Left lung (tissue), 10 donors: ENCODE measurements around the gene LOXHD1. TPM values are rescaled to one million over a fixed set of nuclear protein-coding genes. Genes with fewer than 3 reads are reported as not detected.

ENCODE experiments used
- ATAC-seq: fragments of 200-7000 bp; cut with Tn5 transposase; one replicate; pipeline ENCODE4 v1.9.1; 2020; ENCODE audit warnings: moderate library complexity
- DNase-seq, 4 donors: peaks; one replicate each; pipeline ENCODE4 v3.0.0-alpha.2; 2013 to 2020
- H3K27ac ChIP-seq, 2 donors: fragments of 200-600 bp; sonication (generic) in 1 of 2; one replicate each; pipeline versions ENCODE4 v1.5.0 to v1.8.0; 2020 to 2021
- H3K27me3 ChIP-seq, 2 donors: fragments of 200-600 bp; sonication (generic) in 1 of 2; one replicate each; pipeline versions ENCODE4 v1.5.0 to v1.8.0; 2020 to 2021
- H3K36me3 ChIP-seq, 2 donors: fragments of 200-600 bp; sonication (generic) in 1 of 2; one replicate each; pipeline versions ENCODE4 v1.5.0 to v1.8.0; 2020 to 2021
- H3K4me1 ChIP-seq, 2 donors: fragments of 200-600 bp; one replicate each; pipeline ENCODE4 v1.8.0; 2021
- H3K4me3 ChIP-seq, 2 donors: fragments of 200-600 bp; sonication (generic) in 1 of 2; one replicate each; pipeline versions ENCODE4 v1.5.0 to v1.8.0; 2020 to 2021; ENCODE audit warnings: mild to moderate bottlenecking in 1 of 2
- H3K9me3 ChIP-seq, 2 donors: fragments of 200-600 bp; sonication (generic) in 1 of 2; one replicate each; pipeline versions ENCODE4 v1.5.0 to v1.8.0; 2020 to 2021
- intact Hi-C, 2 donors: fragments of 100-400 bp; cut with DNase I; formaldehyde crosslinking; loops; one replicate each; pipeline versions ENCODE4 v1.11.2 to v1.14.2; 2022
- polyA plus RNA-seq, 6 donors: library from polyadenylated mRNA; unstranded; fragments of 120-200 nt; gene quantifications; one replicate each; pipeline ENCODE4 v1.2.1, GENCODE V29; 2013; ENCODE audit not compliant: insufficient read length in 6 of 6
- total RNA-seq, 2 donors: library from RNA; stranded (reverse); fragmentation: NEBNext Ultra II Directional; extraction: Animal tissue kit (Norgen Biotek cat#: 25700); gene quantifications; one replicate each; pipeline ENCODE4 v1.2.1, GENCODE V29; 2021
- TF ChIP-seq, protein P1 (sequence below), 2 donors: fragments of 200-600 bp; sonication (generic) in 1 of 2; IDR thresholded peaks; one replicate each; pipeline versions ENCODE4 v1.5.0 to v1.8.0; 2021; ENCODE audit warnings: antibody characterized with exemption in 2 of 2
- donor health status: DM: no; HTN: yes; CAD: no.
- donor health status: DM: no; HTN: no; CAD: no.

Gene LOXHD1
- total and polyA plus RNA-seq, 8 donors = 0.52 to 2.0 (median 1.2) TPM

DNA sequence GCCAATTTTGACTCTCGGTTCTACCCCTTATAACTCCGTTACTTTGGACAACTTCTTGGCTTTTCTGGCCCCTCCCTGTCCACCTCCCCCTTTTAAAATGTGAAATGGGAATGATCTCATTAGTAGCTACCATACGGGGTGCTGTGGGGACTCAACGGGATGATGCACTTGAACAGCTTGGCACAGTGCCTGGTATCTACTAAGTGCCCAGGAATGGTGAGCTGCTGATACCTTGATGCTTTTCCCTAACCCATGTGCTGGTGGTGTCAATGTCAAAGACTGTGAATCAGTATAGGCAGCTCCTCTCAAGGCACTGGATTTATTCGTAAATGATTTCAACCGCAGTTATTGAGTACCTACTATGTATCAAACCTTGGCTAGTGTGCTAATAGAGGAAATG is 204.2 kb downstream of the LOXHD1 start:
- DNase-seq (no peak), ATAC-seq (no peak)
- no peak overlapping the region for H3K4me3 ChIP-seq
- intact Hi-C loops = no loop called here
- no peaks in the 10 kb centered on the region for H3K27me3 ChIP-seq
- TF ChIP-seq, protein P1, sequence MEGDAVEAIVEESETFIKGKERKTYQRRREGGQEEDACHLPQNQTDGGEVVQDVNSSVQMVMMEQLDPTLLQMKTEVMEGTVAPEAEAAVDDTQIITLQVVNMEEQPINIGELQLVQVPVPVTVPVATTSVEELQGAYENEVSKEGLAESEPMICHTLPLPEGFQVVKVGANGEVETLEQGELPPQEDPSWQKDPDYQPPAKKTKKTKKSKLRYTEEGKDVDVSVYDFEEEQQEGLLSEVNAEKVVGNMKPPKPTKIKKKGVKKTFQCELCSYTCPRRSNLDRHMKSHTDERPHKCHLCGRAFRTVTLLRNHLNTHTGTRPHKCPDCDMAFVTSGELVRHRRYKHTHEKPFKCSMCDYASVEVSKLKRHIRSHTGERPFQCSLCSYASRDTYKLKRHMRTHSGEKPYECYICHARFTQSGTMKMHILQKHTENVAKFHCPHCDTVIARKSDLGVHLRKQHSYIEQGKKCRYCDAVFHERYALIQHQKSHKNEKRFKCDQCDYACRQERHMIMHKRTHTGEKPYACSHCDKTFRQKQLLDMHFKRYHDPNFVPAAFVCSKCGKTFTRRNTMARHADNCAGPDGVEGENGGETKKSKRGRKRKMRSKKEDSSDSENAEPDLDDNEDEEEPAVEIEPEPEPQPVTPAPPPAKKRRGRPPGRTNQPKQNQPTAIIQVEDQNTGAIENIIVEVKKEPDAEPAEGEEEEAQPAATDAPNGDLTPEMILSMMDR (IDR thresholded peaks at IDR 0.05) = no peak
- no peaks in the 10 kb centered on the region for H3K4me1 ChIP-seq
- no peak overlapping the region for H3K27ac ChIP-seq
- peaks cover 0 to 5% of the 10 kb centered on the region in 2 donors for H3K36me3 ChIP-seq
- no peaks in the 10 kb centered on the region for H3K9me3 ChIP-seq

DNA sequence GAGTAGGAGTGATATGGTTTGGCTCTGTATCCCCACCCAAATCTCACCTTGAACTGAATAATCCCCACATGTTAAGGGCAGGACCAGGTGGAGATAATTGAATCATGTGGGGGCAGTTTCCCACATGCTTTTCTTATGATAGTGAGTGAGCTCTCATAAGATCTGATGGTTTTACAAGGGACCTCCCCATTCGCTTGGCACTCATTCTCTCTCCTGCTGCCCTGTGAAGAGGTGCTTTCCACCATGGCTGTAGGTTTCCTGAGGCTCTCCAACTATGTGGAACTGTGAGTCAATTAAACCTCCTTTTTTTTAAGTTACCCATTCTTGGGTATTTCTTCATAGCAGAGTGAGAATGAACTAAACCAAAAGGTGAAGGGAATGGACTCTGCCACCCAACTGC is 207.5 kb downstream of the LOXHD1 start:
- DNase-seq (no peak), ATAC-seq (no peak)
- Histone ChIP-seq H3K27ac (no peak overlapping the region), H3K27me3 (no peaks in the 10 kb centered on the region), H3K4me1 (no peaks in the 10 kb centered on the region), H3K4me3 (no peak overlapping the region), H3K36me3 (peaks cover 0 to 5% of the 10 kb centered on the region in 2 donors), H3K9me3 (no peaks in the 10 kb centered on the region)
- intact Hi-C loops = no loop called here
- TF ChIP-seq, protein P1 (IDR thresholded peaks at IDR 0.05) = no peak

DNA sequence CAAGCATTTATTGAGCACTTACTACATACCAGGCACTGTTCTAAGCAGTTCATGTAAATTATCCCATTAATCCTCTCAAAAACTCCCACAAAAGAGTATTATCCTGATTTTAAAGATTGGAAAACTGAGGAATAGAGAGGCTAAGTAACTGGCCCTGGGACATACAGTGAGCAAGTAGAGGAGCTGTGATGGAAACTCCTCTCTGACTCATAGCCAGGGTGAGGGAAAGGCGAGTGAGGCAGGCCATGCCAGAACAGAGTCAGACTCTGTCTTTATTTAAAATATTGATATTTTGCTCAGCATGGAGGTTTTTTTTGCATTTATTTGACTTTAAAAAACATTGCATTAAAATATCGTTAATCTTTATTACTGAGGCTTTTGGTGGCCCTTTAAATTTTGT is 208.0 kb downstream of the LOXHD1 start:
- H3K36me3 ChIP-seq = peaks cover 0 to 5% of the 10 kb centered on the region in 2 donors
- no peak overlapping the region for H3K4me3 ChIP-seq
- H3K27me3 ChIP-seq = no peaks in the 10 kb centered on the region
- ATAC-seq (no peak), DNase-seq (no peak)
- H3K9me3 ChIP-seq = no peaks in the 10 kb centered on the region
- no peak overlapping the region for H3K27ac ChIP-seq
- intact Hi-C loops = no loop called here
- TF ChIP-seq, protein P1 (IDR thresholded peaks at IDR 0.05) = no peak
- H3K4me1 ChIP-seq = no peaks in the 10 kb centered on the region

DNA sequence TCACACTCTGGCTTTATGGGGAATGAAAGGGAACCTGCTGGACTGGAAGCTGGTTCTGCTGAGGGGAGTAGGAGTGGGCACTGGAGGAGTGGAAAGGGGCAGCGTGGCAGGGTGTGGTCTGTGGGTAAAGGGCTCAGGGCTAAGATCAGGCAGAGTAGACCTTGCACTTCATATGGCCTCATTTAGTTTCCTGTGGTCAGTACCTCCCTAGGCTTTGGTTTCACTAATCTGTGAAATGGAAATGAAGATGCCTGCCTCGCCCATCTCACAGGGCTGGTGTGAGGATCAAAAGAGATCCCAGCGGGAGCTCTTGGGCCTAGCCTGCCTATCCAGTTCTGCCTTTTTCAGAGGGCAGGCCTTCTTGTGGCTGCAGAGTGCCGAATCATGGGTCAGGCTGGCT is 208.7 kb downstream of the LOXHD1 start:
- peaks cover 0 to 5% of the 10 kb centered on the region in 2 donors for H3K36me3 ChIP-seq
- no peaks in the 10 kb centered on the region for H3K4me1 ChIP-seq
- no peak overlapping the region for H3K4me3 ChIP-seq
- intact Hi-C loops = no loop called here
- TF ChIP-seq, protein P1 (IDR thresholded peaks at IDR 0.05) = no peak
- H3K27me3 ChIP-seq = no peaks in the 10 kb centered on the region
- ATAC-seq (no peak), DNase-seq (no peak)
- no peaks in the 10 kb centered on the region for H3K9me3 ChIP-seq
- H3K27ac ChIP-seq = no peak overlapping the region

DNA sequence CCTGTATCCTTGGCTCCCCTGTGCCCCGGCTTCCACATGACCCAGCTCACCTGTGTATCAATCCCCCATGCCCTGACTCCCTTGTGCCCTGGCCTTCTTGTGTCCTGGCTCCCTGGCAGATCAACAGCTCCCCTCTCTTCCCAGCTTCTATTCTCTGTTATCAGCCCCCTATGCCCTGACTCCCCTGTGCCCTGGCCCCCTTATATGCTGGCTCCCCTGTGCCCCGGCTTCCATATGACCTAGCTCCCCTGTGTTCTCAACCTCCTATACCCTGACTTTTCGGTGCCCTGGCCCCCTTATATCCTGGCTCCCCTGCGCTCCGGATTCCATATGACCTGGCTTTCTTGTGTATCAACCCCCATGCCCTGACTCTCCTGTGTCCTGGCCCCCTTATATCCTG is 209.2 kb downstream of the LOXHD1 start:
- no peaks in the 10 kb centered on the region for H3K27me3 ChIP-seq
- no peaks in the 10 kb centered on the region for H3K9me3 ChIP-seq
- H3K4me3 ChIP-seq = no peak overlapping the region
- peaks cover 0 to 5% of the 10 kb centered on the region in 2 donors for H3K36me3 ChIP-seq
- no peak overlapping the region for H3K27ac ChIP-seq
- TF ChIP-seq, protein P1 (IDR thresholded peaks at IDR 0.05) = no peak
- H3K4me1 ChIP-seq = no peaks in the 10 kb centered on the region
- DNase-seq = no peak
- ATAC-seq = no peak
- intact Hi-C loops = no loop called here
